Lower leg skin (tissue), 3 donors: ENCODE measurements around the gene PTGS1.

ENCODE experiments used
- CTCF ChIP-seq, 3 donors: fragments of 450-650 bp; IDR thresholded peaks; one replicate each; pipeline ENCODE4 v1.5.1; 2016; ENCODE audit warnings: antibody characterized with exemption in 3 of 3, mild to moderate bottlenecking in 3 of 3, moderate library complexity in 2 of 3
- POLR2A ChIP-seq, 2 donors: fragments of 450-650 bp; IDR thresholded peaks; one replicate each; pipeline ENCODE4 v1.6.1; 2016 to 2017; ENCODE audit warnings: antibody characterized with exemption in 2 of 2, mild to moderate bottlenecking in 1 of 2, moderate library complexity in 1 of 2

GRCh38 chr9:122367774-122368460 lies 2.9 kb upstream of the PTGS1 start:
- TF ChIP-seq POLR2A (IDR thresholded peaks at IDR 0.05) (no peak), CTCF (IDR thresholded peaks at IDR 0.05) (no peak)
